ENCODE data around the gene NDUFB1.
A peak's percentile ranks its signal among the peaks of the same experiment; 100 is the strongest.

Gene NDUFB1

DNA sequence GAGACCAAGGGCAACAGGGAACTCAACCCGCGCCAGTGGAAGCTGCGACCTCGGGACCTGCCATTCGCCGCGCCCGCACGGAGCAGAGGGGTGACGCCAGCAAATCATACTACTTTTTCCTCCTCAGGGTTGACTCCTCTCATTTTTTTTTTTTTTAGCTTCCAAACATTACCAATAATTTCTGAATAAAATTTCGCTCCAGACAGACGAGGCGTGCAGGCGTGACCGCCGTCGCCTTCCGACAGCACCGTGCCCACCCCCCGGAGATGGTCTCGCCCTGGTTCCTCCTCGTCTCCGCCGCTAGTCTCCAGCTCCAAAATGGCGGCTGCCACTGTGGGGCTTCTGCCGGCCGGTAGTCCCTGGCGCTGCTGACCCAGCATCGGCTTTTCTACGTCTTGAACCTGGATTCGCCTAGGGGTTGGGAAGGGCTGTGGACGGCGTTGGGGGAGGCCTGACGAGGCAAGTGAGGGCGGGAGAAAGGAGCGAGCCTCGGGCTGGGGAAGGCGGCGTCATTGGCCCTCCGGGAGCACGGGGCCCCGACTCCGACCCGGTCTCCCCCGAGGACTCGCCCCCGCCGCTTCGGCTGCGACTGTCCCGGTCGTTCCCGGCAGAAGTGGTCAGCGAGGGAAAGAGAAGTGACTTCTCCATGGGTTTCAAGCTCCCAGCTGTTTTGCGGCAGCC lies at the start of gene NDUFB1, which contains the start of gene CPSF2:
TSS of gene NDUFB1 (minus strand) at position 37 of the 681 bp plus-strand sequence. CDS start 4,069 bp downstream, outside the sequence.
TSS of gene CPSF2 (plus strand) at position 300 of the 681 bp plus-strand sequence. CDS start 9,016 bp downstream, outside the sequence.
- peak; percentile 89 to 90 for DNase-seq

DNA sequence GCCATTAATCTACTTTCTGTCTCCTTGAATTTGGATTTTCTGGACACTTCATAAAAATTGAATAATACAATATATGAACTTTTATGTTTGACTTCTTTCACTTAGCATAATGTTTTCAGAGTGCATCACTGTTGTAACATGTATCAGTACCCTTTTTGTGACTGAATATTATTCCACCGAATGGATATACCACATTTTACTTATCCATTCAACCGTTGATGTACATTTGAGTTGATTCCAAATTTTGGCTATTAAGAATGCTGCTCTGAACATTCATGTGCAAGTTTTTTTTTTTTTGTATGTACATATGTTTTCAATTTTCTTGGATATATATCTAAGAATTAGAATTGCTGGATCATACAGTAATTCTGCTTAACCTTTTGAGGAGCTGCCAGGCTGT lies 43.5 kb upstream of the NDUFB1 start:
- DNase-seq, result no peak

DNA sequence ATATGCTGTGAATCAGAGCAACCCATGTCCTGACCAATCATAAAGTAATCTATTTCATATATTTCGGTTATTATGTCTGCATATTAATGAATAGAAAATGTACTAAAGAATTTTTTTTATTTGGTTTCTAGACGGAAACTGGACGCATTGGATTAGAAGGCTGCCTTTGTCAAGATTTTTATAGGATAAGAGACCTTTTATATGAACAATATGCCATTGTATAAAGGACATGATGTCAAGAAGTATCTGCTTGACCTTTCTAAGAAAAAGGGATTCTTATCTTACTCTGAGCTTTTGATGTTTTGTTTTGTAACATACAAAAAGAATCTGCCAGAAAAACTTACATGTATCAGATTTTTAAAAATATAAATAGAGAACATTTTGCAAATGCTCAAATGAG lies 40.0 kb upstream of the NDUFB1 start:
- no peak for DNase-seq

DNA sequence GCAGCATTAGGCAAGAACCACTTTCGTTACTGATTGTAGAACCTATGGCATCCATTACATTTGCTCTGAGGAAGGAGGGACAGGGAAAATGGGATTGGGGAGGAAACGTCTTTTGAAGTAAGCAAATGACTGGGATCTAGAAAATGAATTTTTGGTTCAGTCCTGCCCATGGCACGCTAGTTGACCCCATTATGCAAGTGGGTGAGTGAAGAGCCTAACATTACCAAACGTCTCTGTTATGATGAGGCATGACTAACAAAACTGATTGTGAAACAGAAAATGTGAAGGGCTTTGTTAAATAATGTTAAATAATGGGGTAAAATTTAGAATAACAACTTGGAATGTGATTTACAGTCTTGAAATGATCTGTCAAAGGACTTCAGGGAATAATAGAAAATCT lies 39.1 kb upstream of the NDUFB1 start:
- no peak for DNase-seq

DNA sequence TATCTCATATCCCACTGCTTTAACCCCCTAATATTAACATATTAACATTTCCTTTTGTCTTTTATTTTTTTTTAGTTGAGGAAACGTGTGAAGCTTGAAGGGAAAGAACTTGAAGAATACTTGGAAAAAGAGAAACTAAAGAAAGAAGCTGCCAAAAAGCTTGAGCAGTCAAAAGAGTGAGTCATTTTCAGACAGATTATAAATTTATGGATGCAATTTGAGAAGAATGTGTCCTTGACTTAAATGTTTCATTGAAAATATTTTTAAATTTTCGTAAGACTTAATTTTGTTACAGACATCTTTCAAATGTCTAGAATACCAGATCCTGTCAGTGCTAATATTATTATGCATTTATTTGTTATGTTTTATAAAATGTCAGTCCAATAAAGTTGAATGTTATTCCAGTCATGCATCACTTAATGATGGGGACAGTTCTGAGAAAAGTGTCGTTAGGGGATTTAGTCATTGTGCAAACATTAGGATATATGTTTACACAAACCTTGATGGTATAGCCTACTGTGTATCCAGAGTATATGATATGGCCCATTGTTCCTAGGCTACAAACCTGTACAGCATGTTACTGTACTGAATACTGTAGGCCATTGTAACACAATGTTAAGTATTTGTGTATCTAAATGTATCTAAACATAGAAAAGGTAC lies 32.9 kb upstream of the NDUFB1 start:
- DNase-seq, result no peak

DNA sequence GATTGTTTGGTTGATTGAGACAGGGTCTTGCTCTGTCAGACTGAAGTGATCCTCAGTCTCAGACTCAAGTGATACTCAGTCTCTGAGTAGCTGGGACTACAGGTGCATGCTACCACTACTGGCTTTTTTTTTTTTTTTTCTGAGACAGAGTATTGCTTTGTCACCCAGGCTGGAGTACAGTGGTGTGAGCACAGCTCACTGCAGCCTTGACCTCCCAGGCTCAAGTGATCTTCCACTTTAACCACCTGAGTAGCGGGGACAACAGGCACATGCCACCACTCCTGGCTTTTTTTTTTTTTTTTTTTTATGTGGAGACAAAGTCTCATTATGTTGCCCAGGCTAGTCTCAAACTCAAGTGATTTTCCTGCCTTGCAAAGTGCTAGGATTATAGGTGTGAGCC lies 32.1 kb upstream of the NDUFB1 start:
- no peak for DNase-seq

DNA sequence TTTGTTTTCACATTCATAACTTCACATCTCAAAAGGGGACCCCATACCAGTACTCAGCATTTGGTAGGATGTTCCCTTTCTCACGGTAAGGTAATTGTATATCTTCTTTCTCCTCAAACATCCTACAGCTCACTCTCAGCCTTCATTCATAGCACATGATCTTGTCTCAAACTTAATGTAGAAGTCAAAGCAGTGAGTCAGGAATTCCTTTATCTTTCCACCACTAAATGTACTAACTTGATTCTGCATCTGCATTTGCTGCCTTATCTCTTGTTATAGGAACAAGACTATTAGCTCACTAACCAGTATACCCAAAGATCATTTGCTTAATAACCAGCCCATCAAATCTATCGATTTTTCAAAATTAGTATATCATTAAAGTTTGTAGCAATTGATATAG lies 23.2 kb upstream of the NDUFB1 start:
- no peak for DNase-seq

DNA sequence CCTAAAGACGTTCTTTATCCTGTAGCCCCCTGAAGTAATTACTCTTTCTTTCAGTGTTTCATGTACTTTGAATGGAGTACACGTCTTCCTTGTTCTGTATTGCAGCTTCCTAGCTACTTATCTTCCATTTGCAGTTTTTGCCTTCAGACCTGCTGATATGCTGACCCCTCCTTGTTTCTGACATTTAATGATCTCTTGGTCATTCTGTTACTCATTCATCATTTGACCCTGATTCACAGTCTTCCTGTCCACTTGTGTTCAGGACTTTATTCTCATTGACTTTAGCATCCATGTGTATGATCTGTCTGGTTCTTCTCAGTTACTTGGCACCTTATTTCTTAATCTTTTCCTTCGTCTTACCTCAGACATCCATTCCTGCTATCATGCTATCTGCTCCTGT lies 22.5 kb upstream of the NDUFB1 start:
- DNase-seq, result no peak

DNA sequence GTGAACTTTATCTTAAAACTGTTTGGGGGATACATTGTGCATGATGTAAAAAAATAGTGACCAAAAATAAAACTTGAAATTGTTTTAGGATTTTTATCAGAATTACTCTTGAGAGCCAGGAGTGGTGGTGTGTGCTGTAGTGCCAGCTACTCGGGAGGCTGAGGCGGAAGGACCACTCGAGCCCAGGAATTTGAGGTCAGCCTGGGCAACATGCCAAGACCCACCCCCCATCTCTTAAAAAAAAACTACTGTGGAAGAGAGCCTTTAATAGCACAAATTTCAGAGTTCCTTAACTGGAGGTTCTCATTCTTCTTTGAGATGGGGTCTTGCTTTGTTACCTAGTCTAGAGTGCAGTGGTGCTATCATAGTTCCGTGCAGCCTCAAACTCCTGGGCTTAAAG lies 21.8 kb upstream of the NDUFB1 start:
- no peak for DNase-seq

DNA sequence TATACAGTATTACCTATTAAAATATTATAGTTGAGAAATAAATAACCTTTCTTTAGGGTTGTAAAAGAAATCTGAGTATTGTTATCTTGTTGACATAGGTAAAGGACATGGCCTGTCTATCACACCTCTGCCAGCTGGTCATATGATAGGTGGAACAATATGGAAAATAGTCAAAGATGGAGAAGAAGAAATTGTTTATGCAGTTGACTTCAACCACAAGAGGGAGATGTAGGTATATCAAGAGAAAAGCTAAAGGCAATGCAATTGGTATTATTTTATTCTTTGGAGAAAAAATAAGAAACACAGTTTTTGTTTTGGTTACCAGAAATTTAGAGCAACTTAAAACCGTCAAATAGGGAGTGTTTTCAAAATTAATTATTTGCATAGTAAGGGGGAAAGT lies 13.8 kb upstream of the NDUFB1 start:
- no peak for DNase-seq

DNA sequence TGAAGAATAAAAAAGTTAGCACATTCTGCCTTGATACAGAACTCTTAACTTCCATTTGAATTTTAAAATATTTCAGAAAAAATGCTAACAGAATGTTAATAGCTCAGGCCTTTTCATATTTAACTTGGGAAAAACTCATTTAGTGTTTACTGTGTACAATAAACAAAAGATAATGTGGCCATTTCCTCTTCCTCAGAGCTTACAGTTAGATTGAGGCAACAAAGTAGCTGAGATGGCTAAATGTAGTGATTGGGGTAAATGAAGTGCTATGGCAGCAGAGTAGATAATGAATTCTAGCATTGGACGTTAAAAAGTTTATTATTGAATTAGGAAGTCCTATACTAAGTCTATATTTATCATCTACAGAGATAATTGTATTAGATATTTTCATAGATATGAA lies 12.9 kb upstream of the NDUFB1 start:
- no peak for DNase-seq

DNA sequence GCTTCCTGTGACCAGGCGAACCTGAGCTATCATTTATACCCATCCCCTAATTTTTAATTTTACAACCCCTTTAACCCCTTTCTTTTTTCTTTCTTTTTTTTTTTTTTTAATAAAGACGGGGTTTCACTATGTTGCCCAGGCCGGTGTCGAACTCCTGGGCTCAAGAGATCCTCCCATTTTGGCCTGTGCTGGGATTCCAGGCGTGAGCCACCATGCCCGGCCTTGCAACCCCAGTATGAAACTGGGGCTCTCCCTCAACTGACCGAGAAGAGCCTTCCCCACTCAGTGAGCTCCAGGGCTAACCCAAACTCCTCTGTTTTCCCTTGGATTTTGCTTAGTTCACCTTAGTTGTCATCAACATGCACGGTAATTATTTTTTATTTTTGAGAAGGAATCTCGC lies 1.3 kb upstream of the NDUFB1 start:
- DNase-seq, result no peak

DNA sequence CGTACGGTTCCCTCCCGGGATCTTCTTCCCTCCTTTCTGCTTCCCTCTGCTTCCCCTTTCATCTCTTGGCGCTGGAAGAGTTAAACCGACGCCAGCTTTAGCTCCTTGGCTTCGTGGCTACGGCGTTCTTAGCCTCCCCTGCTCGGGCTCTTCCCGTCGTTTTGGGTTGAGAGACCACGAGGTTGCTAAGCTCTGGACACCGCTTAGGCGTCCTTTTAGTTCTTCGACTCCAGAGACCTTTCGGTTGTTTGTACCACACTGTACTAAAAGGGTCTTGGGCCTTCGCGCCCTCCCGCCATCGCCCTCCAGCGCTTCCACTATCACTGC lies 808 bp upstream of the NDUFB1 start:
- peak in 1 of 2 donors; percentile 20 for DNase-seq

DNA sequence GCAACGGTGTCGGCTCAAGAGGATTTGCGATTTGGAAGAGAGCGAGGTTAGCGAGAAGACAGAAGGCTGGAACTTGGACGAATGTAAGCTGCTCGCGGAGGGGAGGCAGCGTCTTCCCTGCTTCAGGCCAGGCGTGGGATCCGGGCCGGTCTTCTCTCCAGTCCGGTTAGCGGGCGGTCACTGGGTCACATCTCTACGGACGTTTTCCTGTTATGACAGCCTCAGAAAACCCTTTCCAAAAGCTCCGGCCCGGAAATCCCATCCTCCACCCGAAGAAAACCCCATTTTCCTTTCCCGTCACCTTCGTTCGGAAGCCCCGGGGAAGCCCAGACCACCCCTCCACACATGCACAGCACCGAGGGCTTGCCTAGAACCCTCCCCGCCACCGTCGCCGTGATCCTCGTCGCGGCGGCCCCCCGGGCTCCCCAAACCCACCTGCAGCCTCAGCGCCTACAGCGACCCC lies 268 bp downstream of the NDUFB1 start:
- DNase-seq, result no peak

DNA sequence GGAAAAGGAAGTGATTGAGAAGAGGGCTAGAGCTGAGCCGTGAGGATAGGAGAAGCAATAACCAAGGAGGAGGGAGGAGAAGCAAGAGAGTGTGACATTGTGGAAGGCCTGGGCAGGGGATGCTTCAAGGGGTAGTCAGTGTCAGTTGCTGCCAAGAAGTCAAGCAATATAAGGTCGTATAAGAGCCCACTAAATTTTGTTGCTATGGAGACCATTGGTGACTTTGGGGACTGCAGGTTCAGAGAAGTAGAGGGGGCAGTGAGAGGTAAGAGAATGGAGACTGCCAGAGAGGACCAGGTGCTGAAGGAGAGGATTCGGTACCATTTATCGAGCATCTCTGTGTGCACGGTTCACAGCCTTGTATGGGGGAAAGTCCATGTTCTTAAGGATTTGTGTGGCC lies 12.0 kb downstream of the NDUFB1 start:
- no peak for DNase-seq

DNA sequence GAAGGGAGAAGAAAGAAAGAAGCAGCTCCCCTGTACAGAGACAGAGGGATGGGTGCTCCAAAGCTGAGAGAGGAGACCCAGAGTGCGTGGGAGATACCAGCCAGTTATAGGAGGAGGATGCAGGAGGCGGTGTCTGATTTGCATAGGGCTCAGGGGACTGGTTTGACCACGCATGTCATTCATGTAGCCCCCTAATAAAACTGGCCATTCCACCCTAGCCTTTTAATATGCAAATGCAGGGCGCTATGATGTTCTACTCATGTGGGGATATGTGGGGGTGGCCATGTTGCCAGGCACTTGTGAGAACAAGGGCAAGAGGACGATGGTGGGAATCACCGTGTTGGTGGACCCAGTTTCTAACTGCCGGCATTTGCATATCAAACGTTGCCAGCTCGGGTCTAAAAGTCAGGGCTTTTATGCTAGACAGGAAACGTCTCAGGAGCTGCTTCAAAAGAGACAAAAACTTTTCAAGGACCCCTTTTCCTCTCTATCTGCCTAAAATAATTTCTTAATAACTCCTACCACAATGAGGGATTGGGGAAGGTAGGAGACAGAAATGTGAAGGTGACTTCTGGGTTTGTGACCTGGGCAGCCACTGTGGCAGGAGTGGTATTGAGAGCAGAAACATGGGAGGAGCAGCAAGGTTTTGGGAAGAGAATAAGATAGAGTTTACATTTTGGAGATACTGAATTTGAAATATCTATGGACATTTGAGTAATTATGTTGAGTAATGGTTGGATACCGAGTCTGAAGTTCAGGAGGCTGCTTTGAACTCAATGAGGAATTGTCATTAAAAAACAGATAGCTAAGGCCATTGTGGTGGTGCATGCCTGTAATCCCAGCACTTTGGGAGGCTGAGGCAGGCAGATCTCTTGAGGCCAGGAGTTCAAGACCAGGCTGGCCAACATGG lies 12.9 kb downstream of the NDUFB1 start:
- peak in 1 of 2 donors; percentile 32 for DNase-seq

DNA sequence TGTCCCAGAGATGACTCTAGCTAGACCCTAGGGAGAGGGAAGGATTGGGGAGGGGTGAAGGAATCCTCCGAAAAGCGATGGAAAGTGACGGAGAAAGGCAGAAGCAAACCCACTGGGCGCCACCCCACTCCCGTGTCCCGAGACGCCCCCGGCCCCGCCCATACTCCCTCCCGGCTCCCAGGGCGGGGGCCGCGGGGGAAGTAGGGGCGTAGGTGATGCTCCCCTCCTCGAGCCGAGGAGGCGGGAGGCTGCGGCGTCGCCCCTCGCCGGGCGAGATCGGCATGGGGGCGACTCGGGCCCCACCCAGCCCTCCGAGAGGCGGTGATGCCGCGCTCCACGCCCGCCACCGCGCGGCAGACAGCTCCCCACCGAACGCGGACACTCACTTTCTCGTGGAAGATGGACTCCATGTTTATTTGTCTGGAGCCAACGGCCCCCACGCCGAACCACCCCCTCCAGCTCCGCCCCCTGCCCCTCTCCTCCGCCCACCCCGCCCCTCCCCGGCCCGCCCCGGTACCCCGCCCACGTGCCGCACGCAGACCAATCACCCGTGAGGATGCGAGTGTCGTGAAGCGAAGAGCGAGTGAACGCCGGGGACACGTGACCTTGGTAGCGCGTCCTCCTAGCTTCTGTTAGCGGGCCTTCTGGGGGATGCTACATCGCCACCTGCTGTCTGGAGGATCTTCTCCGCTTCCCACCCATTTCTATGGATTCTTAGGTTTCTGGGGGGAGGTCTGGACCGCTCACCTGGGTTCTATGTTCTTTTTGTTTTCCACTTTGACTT lies 15.2 kb downstream of the NDUFB1 start, which contains the start of gene ATXN3:
TSS of gene ATXN3 (minus strand) at position 440 of the 784 bp plus-strand sequence. CDS start at position 410, 30 bp downstream.
- peak; percentile 94 to 96 for DNase-seq

DNA sequence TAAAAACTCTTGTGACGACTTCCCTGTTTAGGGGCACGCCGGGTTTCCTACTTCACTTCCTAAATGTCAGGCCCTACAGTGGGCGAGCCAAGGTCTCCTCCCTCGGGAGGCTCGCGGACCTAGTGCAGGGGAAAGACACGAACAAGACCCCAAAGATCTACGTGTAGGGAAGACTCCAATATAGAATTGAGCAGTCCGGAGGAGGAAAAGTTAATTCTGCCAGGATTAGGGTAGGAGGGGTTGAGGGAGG lies 15.7 kb downstream of the NDUFB1 start:
- peak in 1 of 2 donors; percentile 30 for DNase-seq

DNA sequence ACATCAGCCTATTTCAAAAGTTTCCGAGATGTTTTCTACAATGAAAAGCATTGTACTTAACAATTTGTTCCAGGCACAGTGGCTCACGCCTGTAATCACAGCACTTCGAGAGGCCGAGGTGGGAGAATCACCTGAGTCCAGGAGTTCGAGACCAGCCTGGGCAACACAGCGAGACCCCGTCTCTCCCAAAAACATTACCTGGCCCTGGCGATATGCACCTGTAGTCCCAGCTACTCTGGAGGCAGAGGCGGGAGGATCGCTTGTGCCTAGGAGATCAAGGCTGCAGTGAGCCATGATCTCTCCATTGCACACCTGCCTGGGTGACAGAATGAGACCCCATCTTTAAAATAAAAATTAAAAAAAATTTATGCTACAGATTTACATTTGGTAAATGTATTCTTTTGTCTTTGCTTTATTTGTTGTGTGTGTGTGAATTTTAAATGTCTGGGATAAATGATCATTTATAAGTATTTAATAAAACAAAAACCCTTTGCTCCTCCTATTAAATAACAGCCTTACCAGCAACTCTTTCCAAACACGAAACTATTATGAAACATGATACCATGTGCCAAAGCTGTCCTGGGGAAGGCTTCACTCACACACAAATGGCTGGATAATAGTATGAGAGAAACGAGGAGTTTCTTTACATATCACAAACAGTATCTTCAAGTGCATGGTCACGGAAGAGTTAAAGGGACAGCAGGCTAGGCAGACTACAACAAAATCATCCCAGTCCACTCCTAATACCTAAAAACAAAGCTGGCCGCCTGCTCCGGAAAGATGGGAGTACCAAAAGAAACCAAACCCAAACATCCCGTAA lies 16.2 kb downstream of the NDUFB1 start:
- DNase-seq, result no peak

DNA sequence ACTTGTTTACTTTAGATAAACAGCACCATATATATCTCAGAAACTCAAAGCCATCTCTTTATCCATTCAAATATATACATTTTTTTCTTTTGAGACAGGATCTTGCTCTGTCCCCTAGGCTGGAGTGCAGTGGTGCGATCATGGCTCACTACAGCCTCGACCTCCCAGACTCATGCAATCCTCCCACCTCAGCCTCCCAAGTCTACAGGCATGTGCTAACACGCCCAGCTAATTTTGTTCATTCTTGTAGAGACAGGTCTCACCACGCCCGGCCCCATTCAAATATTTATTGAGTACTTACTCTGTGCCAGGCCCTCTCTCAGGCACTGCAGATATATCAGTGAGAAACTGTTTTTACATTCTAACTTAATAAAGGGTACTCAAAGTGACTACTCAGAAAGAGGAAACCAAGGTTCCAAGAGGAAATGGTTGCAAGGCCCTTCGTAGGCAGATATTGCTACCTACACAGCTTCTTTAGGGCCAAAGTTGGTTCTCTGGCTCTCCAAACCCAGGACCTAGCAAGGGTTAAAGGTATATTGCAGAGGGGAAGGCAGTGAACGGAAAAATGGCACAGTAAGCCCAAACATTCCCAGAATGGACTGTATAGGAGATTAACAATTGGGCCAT lies 18.0 kb downstream of the NDUFB1 start:
- DNase-seq, result no peak

DNA sequence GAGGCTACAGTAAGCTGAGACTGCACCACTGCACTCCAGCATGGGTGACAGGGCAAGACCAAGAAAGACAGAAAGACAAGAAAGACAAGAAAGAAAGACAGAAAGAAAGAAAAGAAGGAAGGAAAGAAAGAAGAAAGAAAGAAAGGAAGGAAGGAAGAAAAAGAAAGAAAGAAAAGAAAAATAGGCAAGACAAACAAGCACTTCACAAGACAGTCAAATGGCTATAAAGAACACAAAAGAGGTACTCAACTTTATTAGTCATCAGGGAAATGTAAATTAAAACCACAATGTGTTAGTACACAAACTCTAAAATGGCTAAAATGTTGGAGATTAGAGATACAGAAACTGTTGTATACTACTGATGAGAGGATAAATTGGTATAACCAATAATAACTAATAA lies 21.7 kb downstream of the NDUFB1 start:
- DNase-seq, result no peak

DNA sequence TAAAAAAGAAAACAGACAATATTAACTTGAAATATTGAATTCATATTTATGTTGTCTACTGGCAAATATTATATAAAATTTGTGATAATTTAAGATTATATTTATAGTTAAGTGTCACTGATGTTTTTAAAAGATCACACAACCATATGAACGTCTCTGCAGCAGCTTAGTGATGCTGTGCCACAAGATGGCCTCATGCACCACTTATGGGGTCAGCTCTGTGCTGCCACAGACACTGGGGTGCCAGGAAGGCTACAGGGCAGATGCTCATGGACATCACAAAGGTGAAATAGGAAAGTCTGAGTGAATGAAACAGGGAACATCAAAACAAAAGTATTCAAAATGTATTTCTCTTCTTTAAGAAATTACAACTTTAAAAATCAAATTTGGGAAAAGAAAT lies 28.2 kb downstream of the NDUFB1 start:
- no peak for DNase-seq

Data from stimulated activated CD4-positive, alpha-beta T cell treated with anti-CD3 and anti-CD28 coated beads, Interleukin-2, amount 100 ng/mL, for 24 hours (primary cell).